ENCODE results near the gene CCDC12.

GRCh38 chr3:46899151-46900006 is 77.2 kb downstream of the CCDC12 start:
- TF ChIP-seq, protein P1, sequence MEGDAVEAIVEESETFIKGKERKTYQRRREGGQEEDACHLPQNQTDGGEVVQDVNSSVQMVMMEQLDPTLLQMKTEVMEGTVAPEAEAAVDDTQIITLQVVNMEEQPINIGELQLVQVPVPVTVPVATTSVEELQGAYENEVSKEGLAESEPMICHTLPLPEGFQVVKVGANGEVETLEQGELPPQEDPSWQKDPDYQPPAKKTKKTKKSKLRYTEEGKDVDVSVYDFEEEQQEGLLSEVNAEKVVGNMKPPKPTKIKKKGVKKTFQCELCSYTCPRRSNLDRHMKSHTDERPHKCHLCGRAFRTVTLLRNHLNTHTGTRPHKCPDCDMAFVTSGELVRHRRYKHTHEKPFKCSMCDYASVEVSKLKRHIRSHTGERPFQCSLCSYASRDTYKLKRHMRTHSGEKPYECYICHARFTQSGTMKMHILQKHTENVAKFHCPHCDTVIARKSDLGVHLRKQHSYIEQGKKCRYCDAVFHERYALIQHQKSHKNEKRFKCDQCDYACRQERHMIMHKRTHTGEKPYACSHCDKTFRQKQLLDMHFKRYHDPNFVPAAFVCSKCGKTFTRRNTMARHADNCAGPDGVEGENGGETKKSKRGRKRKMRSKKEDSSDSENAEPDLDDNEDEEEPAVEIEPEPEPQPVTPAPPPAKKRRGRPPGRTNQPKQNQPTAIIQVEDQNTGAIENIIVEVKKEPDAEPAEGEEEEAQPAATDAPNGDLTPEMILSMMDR (IDR thresholded peaks at IDR 0.05), result no peak
- TF ChIP-seq POLR2A (IDR thresholded peaks at IDR 0.05), result no peak

All from uterus (tissue), 2 donors.